WI38 (cell line): ENCODE measurements around the gene RUNX2.

Source experiments
- H3K4me3 ChIP-seq: 2 replicates; pipeline ENCODE4 v1.5.1; 2011; ENCODE audit warnings: low read depth, mild to moderate bottlenecking, control low read depth, low read length
- TF ChIP-seq, protein P1 (sequence below): IDR thresholded peaks from 2 replicates; pipeline ENCODE4 v1.5.1; 2012; ENCODE audit warnings: low read depth, mild to moderate bottlenecking, control low read depth, low read length

Gene RUNX2

DNA sequence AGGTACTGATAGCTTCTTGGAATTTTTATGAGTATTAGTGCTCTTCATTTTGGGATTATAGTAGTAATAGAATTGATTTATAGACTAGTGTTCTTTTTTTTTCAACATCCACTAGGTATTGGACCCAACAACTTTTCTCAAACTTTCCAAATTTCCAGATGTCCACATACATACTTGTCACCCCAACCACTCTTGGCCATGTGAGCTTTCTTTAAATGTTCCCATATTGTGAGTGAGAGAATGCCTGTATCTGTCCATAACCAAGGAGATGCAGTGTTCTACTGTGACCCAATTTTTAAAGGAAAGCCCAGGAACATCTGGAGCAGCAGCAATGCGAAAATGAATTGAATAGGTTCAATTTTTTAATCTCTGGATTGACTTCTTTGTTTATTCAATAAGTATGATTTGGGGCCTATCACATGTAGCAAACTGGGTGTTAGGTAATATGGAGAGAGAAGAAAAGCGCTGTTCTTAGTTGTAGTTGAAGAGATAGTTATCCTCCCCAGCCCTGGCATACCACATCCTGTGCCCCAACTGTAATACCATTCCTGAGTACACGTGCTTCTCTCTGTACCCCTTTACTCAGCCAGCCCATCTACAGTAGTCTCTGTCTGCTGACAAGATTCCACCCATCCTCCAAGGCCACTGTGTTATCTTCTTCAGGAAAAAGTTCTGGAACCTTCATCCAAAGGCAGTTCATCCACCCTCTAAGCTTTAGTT lies 166.4 kb downstream of the RUNX2 start:
- no peak overlapping the region for H3K4me3 ChIP-seq
- TF ChIP-seq, protein P1, sequence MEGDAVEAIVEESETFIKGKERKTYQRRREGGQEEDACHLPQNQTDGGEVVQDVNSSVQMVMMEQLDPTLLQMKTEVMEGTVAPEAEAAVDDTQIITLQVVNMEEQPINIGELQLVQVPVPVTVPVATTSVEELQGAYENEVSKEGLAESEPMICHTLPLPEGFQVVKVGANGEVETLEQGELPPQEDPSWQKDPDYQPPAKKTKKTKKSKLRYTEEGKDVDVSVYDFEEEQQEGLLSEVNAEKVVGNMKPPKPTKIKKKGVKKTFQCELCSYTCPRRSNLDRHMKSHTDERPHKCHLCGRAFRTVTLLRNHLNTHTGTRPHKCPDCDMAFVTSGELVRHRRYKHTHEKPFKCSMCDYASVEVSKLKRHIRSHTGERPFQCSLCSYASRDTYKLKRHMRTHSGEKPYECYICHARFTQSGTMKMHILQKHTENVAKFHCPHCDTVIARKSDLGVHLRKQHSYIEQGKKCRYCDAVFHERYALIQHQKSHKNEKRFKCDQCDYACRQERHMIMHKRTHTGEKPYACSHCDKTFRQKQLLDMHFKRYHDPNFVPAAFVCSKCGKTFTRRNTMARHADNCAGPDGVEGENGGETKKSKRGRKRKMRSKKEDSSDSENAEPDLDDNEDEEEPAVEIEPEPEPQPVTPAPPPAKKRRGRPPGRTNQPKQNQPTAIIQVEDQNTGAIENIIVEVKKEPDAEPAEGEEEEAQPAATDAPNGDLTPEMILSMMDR = no peak

DNA sequence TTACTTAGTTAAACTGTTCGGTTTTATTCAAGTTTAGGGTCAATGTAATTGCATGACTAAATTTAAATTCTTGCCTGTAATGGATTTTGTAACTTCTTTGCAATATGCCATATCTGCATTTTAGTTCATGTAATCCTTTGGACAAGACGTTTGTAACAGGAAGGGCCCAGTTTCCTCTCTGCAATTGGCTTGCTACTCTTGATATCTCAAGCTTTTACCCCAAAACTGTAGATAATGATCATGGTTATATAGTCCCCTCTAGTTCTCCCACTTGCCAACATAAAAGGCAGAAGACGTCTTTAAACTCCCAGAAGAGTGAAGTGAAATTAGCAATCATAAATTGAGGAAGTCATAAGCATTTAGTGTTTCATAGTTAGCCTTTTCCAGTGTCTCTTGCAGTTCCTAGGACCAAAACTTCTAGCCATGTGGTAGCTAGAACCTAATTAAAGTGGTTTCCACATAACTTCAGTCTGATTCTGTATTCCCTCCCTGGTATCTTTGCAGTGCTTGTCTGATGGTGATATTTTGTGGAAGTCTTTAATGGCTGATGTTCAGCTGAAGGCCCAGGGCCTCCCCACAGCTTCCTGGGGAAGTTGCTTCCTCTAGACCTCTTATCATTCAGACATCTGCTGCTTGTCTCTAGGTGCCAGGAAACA lies 167.4 kb downstream of the RUNX2 start:
- TF ChIP-seq, protein P1 = no peak
- no peak overlapping the region for H3K4me3 ChIP-seq

GRCh38 chr6:45496085-45496433 lies 167.9 kb downstream of the RUNX2 start:
- TF ChIP-seq, protein P1 = no peak
- H3K4me3 ChIP-seq = no peak overlapping the region

DNA sequence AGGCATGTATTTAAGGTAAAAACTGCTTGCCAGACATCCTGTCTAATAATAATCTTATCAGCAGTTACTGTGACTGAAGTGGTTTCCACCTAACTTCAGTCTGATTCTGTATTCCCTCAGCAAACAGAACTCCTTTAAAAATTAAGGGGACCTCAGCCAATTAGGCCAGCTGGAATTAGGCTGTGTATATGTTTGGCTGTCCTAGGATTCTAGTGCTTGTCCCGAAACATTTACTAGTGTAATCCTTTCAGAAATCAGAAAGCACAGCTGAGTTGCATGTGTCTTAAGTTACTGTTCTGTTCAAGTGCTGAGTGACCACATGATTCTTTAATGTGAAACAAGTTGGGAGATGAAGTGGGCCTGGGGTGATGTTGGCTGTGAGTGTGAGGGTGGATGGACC lies 170.5 kb downstream of the RUNX2 start:
- TF ChIP-seq, protein P1 = no peak
- no peak overlapping the region for H3K4me3 ChIP-seq

- H3K4me3 ChIP-seq = no peak overlapping the region
- TF ChIP-seq, protein P1 = no peak
These were observed 173.0 kb downstream of the RUNX2 start for GRCh38 chr6:45500924-45501816.

- H3K4me3 ChIP-seq = no peak overlapping the region
- TF ChIP-seq, protein P1 = no peak
These were observed 174.3 kb downstream of the RUNX2 start for GRCh38 chr6:45502456-45502855.
